Measurements from ENCODE around the gene SLC25A1. TPM values are rescaled to one million over a fixed set of nuclear protein-coding genes. Genes with fewer than 3 reads are reported as not detected.

The SLC25A1 gene
- total RNA-seq, 5 donors from 2014 or later (not counting 1 experiment from before 2014, with no cell fraction given): 24.1 to 52.9 (median 45.7) TPM

DNA sequence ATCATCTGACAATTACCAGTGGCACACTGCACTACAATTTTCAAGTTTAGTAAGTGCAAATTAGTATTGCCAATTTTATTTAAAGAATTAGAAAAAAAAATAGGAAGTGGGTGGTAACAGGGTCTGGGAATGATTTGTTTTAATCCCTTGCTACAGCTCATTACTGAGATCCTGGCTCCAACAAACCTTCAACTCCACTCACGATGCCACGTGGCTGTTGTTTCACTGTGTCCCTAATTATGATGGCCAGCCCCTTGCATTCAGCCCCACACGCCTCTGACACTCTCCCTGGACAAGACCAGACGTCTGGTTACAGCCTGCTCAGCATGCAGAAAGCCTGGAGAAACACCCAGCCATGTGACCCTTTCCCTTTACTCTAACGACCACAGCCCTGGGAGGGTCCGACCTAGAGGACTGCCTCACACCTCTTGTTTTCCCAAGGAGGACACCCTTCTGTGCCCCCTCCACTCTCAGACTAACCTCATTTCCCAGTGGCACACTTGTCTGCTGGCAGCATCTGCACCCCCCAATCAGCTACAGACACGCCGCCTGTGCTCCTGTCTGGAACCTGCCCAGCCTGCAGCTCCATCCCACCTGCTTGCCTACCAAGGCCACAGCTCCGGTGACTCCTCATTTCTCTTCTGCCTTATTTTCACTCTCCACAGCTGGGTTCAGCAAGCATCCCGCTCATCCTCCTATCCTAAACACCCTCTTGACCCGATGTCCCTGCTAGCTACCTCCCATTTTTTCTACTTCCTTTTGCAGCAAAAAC, 18.5 kb upstream of the SLC25A1 start:
- Histone ChIP-seq H3K9me3 (no peaks in the 10 kb centered on the region), H3K36me3 (ENCODE audit: control insufficient read depth in 2 of 2, extremely low read depth in 1 of 2, insufficient read depth in 1 of 2, low read length in 1 of 2) (no peaks in the 10 kb centered on the region), H3K4me1 (ENCODE audit: control insufficient read depth in 1 of 2, extremely low read depth in 1 of 2, insufficient read depth in 2 of 2, low read length in 2 of 2) (peaks cover 0 to 9% of the 10 kb centered on the region in 2 experiments), H3K27ac (ENCODE audit: low read length) (no peak overlapping the region), H3K4me3 (ENCODE audit: control insufficient read depth in 1 of 2, extremely low read depth in 1 of 2, low read length in 1 of 2) (no peak overlapping the region), H3K27me3 (replicated peaks in 1 of 2; ENCODE audit: control insufficient read depth in 2 of 2, extremely low read depth in 1 of 2, insufficient read depth in 2 of 2, low read length in 1 of 2) (peaks cover 0 to 14% of the 10 kb centered on the region in 2 experiments)
- H3K9me3 Mint-ChIP-seq: no peaks in the 10 kb centered on the region
- peaks cover 3 to 11% of the 10 kb centered on the region in 2 donors for H3K27me3 Mint-ChIP-seq
- WGBS (ENCODE audit: insufficient coverage): 86% methylated on average over 11 of the region's 11 CpGs
- H3K36me3 Mint-ChIP-seq: no peaks in the 10 kb centered on the region
- ATAC-seq (replicated peaks in 1 of 4): no peak
- no peak overlapping the region for H3K27ac Mint-ChIP-seq
- ChIA-PET POLR2A (interaction anchor here in 1 of 2 donors (0.8 kb wide), 1 partner anchor 52 kb away, joined by 3 read pairs; the partner anchor contains the start of gene ESS2), CTCF (no interaction called here)
- no peak overlapping the region for H3K4me3 Mint-ChIP-seq
- DNase-seq: no peak
- peaks cover 9 to 16% (median 11%) of the 10 kb centered on the region in 3 donors for H3K4me1 Mint-ChIP-seq

DNA sequence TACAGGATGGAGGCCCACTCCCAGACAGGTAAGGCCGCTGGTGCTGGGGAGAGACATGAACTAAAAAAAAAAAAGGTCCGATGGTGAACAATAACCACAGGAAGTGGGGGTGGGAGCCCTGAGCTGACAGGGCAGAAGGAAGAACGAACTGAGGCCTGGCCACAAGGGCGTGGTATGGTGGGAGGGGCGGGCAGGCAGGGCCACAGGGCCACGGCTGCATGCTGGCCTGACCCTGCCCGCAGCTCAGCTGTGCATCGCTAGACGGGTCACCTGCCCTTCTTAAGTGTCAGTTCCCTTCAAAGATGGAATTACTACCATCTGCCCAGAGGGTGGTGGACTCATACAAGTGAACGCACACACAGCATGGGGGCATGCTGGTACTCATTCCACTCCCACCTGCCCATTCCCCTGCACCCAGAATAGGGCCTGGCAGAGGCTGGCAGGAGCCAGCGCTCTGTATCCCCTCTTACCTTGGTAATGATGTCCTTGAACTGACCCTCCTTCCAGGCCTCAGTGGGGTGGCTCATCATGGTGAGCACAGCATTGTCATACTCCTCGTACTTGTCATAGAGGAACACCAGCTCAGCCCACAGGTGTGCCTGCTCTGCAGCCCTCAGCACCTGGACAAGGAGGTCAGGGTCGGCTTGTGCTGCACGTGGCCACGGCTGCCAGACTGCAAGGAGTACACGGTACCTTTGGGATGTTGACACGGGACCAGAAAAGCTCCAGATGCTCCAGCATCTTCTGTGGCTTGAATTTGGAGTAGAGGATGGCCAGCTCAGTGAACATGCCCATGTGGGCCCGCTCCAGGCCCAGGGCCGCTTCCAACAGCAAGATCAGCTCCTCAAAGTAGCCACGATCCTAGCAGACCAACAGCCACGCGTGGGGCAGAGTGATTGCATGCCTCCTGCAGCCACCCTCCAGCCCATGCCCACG, 17.5 kb upstream of the SLC25A1 start:
- H3K9me3 Mint-ChIP-seq: no peaks in the 10 kb centered on the region
- Histone ChIP-seq H3K27ac (ENCODE audit: low read length) (no peak overlapping the region), H3K4me1 (ENCODE audit: control insufficient read depth in 1 of 2, extremely low read depth in 1 of 2, insufficient read depth in 2 of 2, low read length in 2 of 2) (peaks cover 0 to 9% of the 10 kb centered on the region in 2 experiments), H3K27me3 (replicated peaks in 1 of 2; ENCODE audit: control insufficient read depth in 2 of 2, extremely low read depth in 1 of 2, insufficient read depth in 2 of 2, low read length in 1 of 2) (peaks cover 0 to 14% of the 10 kb centered on the region in 2 experiments), H3K4me3 (ENCODE audit: control insufficient read depth in 1 of 2, extremely low read depth in 1 of 2, low read length in 1 of 2) (no peak overlapping the region), H3K9me3 (no peaks in the 10 kb centered on the region), H3K36me3 (ENCODE audit: control insufficient read depth in 2 of 2, extremely low read depth in 1 of 2, insufficient read depth in 1 of 2, low read length in 1 of 2) (no peaks in the 10 kb centered on the region)
- H3K36me3 Mint-ChIP-seq: no peaks in the 10 kb centered on the region
- WGBS (ENCODE audit: insufficient coverage): 63% methylated on average over 22 of the region's 23 CpGs
- CTCF ChIA-PET: no interaction called here
- POLR2A ChIA-PET: no interaction called here
- peaks cover 9 to 16% (median 11%) of the 10 kb centered on the region in 3 donors for H3K4me1 Mint-ChIP-seq
- DNase-seq: no peak
- no peak overlapping the region for H3K27ac Mint-ChIP-seq
- H3K4me3 Mint-ChIP-seq: no peak overlapping the region
- H3K27me3 Mint-ChIP-seq: peaks cover 3 to 11% of the 10 kb centered on the region in 2 donors
- no peak for ATAC-seq (replicated peaks in 1 of 4)

DNA sequence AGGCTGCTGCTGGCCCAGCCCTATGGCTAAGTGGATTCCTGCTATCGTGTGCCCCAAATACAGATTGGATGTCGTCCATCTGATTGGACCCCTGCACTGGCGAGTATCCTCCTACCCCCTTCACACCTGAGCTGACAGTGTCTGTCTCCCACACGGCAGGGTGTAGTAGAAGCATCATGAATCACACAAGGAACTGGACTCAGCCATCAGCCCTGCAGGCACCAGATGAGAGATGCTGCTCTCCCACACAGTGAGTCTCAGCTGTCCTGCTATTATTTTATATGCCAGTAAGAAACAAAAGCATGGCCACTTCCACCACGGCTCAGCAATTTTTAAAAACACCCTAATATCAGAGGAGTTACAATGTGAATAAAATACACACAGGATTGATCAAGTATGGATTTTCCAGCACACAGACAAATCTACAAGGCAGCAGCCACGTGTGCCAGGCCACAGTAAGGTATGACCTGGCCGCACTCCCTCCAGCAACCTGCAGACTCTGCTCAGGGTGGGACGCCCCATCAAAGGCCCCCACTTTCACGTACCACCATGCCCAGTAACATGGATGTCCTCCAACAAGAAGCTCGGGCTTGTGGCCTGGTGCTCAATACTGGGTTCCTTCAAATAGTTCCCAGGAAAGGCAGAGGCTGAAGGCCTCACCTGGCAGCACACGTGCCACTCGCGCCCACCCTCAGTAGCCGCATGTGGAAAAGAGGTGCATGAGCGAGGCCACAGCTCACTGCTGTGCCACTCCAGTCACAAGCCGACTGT, 16.4 kb upstream of the SLC25A1 start:
- no peak overlapping the region for H3K27ac Mint-ChIP-seq
- CTCF ChIA-PET: no interaction called here
- WGBS (ENCODE audit: insufficient coverage): 94% methylated on average over 12 of the region's 16 CpGs

DNA sequence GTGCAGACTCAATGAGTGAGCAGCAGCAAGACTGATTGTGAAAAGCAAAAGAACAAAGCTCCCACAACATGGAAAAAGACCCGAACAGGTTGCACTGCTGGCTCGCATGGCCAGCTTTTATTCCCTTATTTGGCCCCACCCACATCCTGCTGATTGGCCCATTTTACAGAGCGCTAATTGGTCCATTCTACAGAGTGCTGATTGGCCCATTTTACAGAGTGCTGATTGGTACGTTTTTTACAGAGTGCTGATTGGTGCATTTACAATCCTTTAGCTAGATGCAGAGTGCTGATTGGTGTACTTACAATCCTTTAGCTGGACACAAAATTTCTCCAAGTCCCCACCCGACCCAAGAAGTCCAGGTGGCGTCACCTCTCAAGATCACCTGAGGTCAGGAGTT, 15.3 kb upstream of the SLC25A1 start:
- no peak for DNase-seq
- Histone ChIP-seq H3K4me3 (ENCODE audit: control insufficient read depth in 1 of 2, extremely low read depth in 1 of 2, low read length in 1 of 2) (no peak overlapping the region), H3K27ac (ENCODE audit: low read length) (no peak overlapping the region), H3K27me3 (replicated peaks in 1 of 2; ENCODE audit: control insufficient read depth in 2 of 2, extremely low read depth in 1 of 2, insufficient read depth in 2 of 2, low read length in 1 of 2) (peaks cover 0 to 14% of the 10 kb centered on the region in 2 experiments), H3K9me3 (no peaks in the 10 kb centered on the region), H3K4me1 (ENCODE audit: control insufficient read depth in 1 of 2, extremely low read depth in 1 of 2, insufficient read depth in 2 of 2, low read length in 2 of 2) (peaks cover 0 to 9% of the 10 kb centered on the region in 2 experiments), H3K36me3 (ENCODE audit: control insufficient read depth in 2 of 2, extremely low read depth in 1 of 2, insufficient read depth in 1 of 2, low read length in 1 of 2) (no peaks in the 10 kb centered on the region)
- Mint-ChIP-seq H3K36me3 (no peaks in the 10 kb centered on the region), H3K27ac (no peak overlapping the region), H3K4me3 (no peak overlapping the region), H3K9me3 (no peaks in the 10 kb centered on the region), H3K4me1 (peaks cover 9 to 16% (median 11%) of the 10 kb centered on the region in 3 donors), H3K27me3 (peaks cover 2 to 11% of the 10 kb centered on the region in 2 donors)
- 88% methylated on average over 4 of the region's 6 CpGs for WGBS (ENCODE audit: insufficient coverage)
- POLR2A ChIA-PET: no interaction called here
- ATAC-seq (replicated peaks in 1 of 4): no peak
- CTCF ChIA-PET: no interaction called here

More for the DNA sequence above, 16.4 kb upstream of the SLC25A1 start:
- no peak for ATAC-seq (replicated peaks in 1 of 4)
- H3K9me3 ChIP-seq: no peaks in the 10 kb centered on the region
- POLR2A ChIA-PET: no interaction called here
- Mint-ChIP-seq H3K27me3 (peaks cover 3 to 11% of the 10 kb centered on the region in 2 donors), H3K9me3 (no peaks in the 10 kb centered on the region), H3K4me1 (peaks cover 9 to 16% (median 11%) of the 10 kb centered on the region in 3 donors), H3K36me3 (no peaks in the 10 kb centered on the region), H3K4me3 (no peak overlapping the region)
- H3K27ac ChIP-seq (ENCODE audit: low read length): no peak overlapping the region
- peaks cover 0 to 14% of the 10 kb centered on the region in 2 experiments for H3K27me3 ChIP-seq (replicated peaks in 1 of 2; ENCODE audit: control insufficient read depth in 2 of 2, extremely low read depth in 1 of 2, insufficient read depth in 2 of 2, low read length in 1 of 2)
- no peak overlapping the region for H3K4me3 ChIP-seq (ENCODE audit: control insufficient read depth in 1 of 2, extremely low read depth in 1 of 2, low read length in 1 of 2)
- H3K36me3 ChIP-seq (ENCODE audit: control insufficient read depth in 2 of 2, extremely low read depth in 1 of 2, insufficient read depth in 1 of 2, low read length in 1 of 2): no peaks in the 10 kb centered on the region
- no peak for DNase-seq
- H3K4me1 ChIP-seq (ENCODE audit: control insufficient read depth in 1 of 2, extremely low read depth in 1 of 2, insufficient read depth in 2 of 2, low read length in 2 of 2): peaks cover 0 to 9% of the 10 kb centered on the region in 2 experiments

DNA sequence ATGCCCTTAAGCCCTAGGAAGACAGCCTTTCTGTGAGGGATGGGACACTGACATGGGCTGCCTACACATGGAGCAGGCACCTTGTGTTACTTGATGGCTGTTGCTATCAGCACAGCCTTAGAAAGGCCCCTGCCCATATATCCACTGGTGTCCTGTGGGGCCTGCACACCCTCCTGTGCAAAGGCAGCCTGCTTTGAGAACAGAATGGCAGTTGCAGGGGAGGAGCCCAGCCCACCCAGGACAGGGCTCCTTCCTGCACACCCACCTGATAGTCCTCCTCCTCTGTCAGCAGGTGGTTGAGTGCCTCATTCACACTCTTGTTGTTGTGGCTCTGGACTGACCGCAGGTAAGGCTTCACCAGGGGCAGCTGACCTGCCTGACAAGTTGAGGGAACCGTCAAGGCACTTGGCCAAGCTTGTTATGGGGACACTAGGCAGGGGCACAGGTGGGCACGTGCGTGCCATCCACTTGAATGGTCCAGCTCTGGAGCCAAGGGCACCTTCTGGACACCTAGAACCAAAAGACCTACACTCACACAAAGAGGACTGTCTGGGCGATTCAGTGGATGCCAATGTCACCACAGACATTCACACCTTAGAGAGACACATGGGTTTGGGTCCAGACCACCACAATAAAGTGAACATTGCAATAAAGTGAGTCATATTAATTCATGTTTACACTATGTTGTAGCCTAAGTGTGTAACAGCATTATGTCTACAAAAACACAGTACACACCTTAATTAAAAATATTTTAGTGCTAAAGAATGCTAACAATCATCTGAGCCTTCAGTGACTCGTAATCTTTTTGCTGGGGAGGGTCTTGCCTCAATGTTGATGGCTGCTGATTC, 9.4 kb upstream of the SLC25A1 start:
- peaks cover 0 to 5% of the 10 kb centered on the region in 2 experiments for H3K27me3 ChIP-seq (replicated peaks in 1 of 2; ENCODE audit: control insufficient read depth in 2 of 2, extremely low read depth in 1 of 2, insufficient read depth in 2 of 2, low read length in 1 of 2)
- POLR2A ChIA-PET: no interaction called here
- Mint-ChIP-seq H3K4me3 (no peak overlapping the region), H3K27ac (no peak overlapping the region), H3K27me3 (no peaks in the 10 kb centered on the region), H3K36me3 (no peaks in the 10 kb centered on the region), H3K4me1 (no peaks in the 10 kb centered on the region), H3K9me3 (no peaks in the 10 kb centered on the region)
- no peaks in the 10 kb centered on the region for H3K9me3 ChIP-seq
- H3K4me3 ChIP-seq (ENCODE audit: control insufficient read depth in 1 of 2, extremely low read depth in 1 of 2, low read length in 1 of 2): no peak overlapping the region
- H3K27ac ChIP-seq (ENCODE audit: low read length): no peak overlapping the region
- ATAC-seq (replicated peaks in 1 of 4) (no peak), DNase-seq (no peak)
- no peaks in the 10 kb centered on the region for H3K4me1 ChIP-seq (ENCODE audit: control insufficient read depth in 1 of 2, extremely low read depth in 1 of 2, insufficient read depth in 2 of 2, low read length in 2 of 2)
- CTCF ChIA-PET: interaction anchor here in 1 of 2 donors (0.5 kb wide), 1 partner anchor 1945 kb away, joined by 3 read pairs; no protein-coding TSS in a partner anchor
- no peaks in the 10 kb centered on the region for H3K36me3 ChIP-seq (ENCODE audit: control insufficient read depth in 2 of 2, extremely low read depth in 1 of 2, insufficient read depth in 1 of 2, low read length in 1 of 2)
- WGBS (ENCODE audit: insufficient coverage): 88% methylated on average over 4 of the region's 6 CpGs

Data from T-cell (primary cell).